GM12872 (cell line): ENCODE data around the gene LDLRAD3.

ENCODE experiments used
- CTCF ChIP-seq: IDR thresholded peaks from 3 replicates; pipeline ENCODE4 v1.5.1; 2011; ENCODE audit warnings: low read depth, mild to moderate bottlenecking, low read length, moderate library complexity; ENCODE audit not compliant: insufficient read depth

LDLRAD3 gene

GRCh38 chr11:35907648-35908431 is 36.0 kb upstream of the LDLRAD3 start:
- TF ChIP-seq CTCF = no peak

GRCh38 chr11:35909511-35910265 is 34.2 kb upstream of the LDLRAD3 start:
- TF ChIP-seq CTCF = no peak

GRCh38 chr11:35911013-35911412 is 32.8 kb upstream of the LDLRAD3 start:
- no peak for TF ChIP-seq CTCF

- no peak for TF ChIP-seq CTCF
These were observed 32.2 kb upstream of the LDLRAD3 start for GRCh38 chr11:35911616-35912165.

GRCh38 chr11:35912883-35913624 is 30.8 kb upstream of the LDLRAD3 start:
- no peak for TF ChIP-seq CTCF

- no peak for TF ChIP-seq CTCF
These were observed 29.0 kb upstream of the LDLRAD3 start for GRCh38 chr11:35914816-35915215.

GRCh38 chr11:35916270-35916669 is 27.6 kb upstream of the LDLRAD3 start:
- no peak for TF ChIP-seq CTCF
